ENCODE results near the gene EIF1B. TPM values are rescaled to one million over a fixed set of nuclear protein-coding genes. Genes with fewer than 3 reads are reported as not detected.

Gene EIF1B
- total and polyA plus RNA-seq, 2 of the 13 experiments (the other 11 are each of a cell fraction or from before 2014, with no cell fraction given): 12.7 to 29.1 TPM

DNA sequence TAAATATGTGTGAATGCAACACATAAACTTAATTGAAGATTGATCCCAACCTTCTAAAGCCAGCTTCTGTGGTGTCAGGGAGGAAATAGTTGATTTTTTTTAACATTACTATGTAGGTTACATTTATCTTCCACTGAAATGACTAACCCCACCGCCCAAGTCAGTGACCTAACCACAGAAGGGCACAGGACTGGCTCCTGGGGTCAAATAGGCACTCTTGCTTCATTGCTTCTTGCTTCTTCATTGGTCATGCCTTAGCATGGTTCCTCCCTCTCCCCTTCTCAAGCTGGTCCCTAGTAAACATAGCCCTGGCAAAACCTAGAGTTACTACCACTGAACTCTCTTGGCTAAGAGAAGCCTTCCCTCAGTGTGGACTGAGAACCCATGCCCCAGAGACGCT, 12.3 kb downstream of the EIF1B start (continued):
- TF ChIP-seq, protein P1, sequence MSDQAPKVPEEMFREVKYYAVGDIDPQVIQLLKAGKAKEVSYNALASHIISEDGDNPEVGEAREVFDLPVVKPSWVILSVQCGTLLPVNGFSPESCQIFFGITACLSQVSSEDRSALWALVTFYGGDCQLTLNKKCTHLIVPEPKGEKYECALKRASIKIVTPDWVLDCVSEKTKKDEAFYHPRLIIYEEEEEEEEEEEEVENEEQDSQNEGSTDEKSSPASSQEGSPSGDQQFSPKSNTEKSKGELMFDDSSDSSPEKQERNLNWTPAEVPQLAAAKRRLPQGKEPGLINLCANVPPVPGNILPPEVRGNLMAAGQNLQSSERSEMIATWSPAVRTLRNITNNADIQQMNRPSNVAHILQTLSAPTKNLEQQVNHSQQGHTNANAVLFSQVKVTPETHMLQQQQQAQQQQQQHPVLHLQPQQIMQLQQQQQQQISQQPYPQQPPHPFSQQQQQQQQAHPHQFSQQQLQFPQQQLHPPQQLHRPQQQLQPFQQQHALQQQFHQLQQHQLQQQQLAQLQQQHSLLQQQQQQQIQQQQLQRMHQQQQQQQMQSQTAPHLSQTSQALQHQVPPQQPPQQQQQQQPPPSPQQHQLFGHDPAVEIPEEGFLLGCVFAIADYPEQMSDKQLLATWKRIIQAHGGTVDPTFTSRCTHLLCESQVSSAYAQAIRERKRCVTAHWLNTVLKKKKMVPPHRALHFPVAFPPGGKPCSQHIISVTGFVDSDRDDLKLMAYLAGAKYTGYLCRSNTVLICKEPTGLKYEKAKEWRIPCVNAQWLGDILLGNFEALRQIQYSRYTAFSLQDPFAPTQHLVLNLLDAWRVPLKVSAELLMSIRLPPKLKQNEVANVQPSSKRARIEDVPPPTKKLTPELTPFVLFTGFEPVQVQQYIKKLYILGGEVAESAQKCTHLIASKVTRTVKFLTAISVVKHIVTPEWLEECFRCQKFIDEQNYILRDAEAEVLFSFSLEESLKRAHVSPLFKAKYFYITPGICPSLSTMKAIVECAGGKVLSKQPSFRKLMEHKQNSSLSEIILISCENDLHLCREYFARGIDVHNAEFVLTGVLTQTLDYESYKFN (CRISPR knock-in tag; conservative IDR thresholded peaks at IDR 0.05): no peak
- TF ChIP-seq, protein P2, sequence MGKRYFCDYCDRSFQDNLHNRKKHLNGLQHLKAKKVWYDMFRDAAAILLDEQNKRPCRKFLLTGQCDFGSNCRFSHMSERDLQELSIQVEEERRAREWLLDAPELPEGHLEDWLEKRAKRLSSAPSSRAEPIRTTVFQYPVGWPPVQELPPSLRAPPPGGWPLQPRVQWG (CRISPR knock-in tag; IDR thresholded peaks at IDR 0.05; ENCODE audit: borderline replicate concordance, low read depth): no peak
- no peak for TF ChIP-seq ZNF431 (CRISPR knock-in tag; IDR thresholded peaks at IDR 0.05; ENCODE audit: borderline replicate concordance, low read depth)
- TF ChIP-seq, protein P3, sequence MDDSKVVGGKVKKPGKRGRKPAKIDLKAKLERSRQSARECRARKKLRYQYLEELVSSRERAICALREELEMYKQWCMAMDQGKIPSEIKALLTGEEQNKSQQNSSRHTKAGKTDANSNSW (CRISPR knock-in tag; IDR thresholded peaks at IDR 0.05; ENCODE audit: borderline replicate concordance): no peak
- TF ChIP-seq ZNF354B (CRISPR knock-in tag; IDR thresholded peaks at IDR 0.05): no peak
- TF ChIP-seq IKZF4 (CRISPR knock-in tag; IDR thresholded peaks at IDR 0.05; ENCODE audit: borderline replicate concordance, low read depth, not compliant biosample characterization): no peak
- no peak for TF ChIP-seq RFXANK (CRISPR knock-in tag; IDR thresholded peaks at IDR 0.05)

DNA sequence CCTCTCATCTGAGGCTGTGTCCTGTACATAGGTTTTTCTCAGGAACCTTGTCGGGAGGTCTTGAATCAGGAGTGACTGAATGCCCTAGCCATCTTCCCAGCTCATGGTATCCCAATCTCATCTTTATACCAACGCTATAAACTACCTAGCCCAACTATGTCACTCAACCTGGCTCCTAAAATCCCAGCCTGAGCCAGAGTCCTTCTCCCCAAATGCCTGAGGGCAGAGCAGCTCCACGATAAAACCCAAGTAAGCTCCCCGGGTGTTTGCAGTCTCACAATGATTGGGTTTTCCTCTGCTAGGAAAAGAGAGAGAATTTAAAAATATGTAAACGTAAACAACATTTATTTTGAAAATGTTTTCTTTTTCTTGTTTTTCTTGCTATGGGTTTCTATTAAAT, 14.4 kb downstream of the EIF1B start:
- H3K4me3 ChIP-seq (replicated peaks in 1 of 3; ENCODE audit: insufficient read depth in 1 of 3, low read depth in 2 of 3, low read length in 3 of 3): no peak overlapping the region
- H3K9ac ChIP-seq (ENCODE audit: insufficient read depth, low read depth, low read length): no peak overlapping the region
- H3K27me3 ChIP-seq (ENCODE audit: control insufficient read depth in 1 of 2, insufficient read depth in 2 of 2, low read length in 2 of 2): no peaks in the 10 kb centered on the region; a peak in 1 of 5 replicates
- intact Hi-C loops (cut with micrococcal nuclease; ENCODE audit: unreplicated experiment): no loop called here
- no peak overlapping the region for H3K4me2 ChIP-seq (ENCODE audit: low read depth, low read length)
- ChIA-PET CTCF (ENCODE audit: low intra/inter-chr PET ratio, low total read pairs) (no interaction called here), POLR2A (no interaction called here)
- no peaks in the 10 kb centered on the region for H3K79me2 ChIP-seq (ENCODE audit: insufficient read depth, low read length)
- no TSS peak for BruUV-seq (replicated peaks)
- DNase-seq (ENCODE audit: low spot score) (no peak), FAIRE-seq (no peak), ATAC-seq (no peak)
- 18% methylated on average over 5 of the region's 5 CpGs for WGBS (ENCODE audit: low lambda C conversion rate)
- TF ChIP-seq, protein P4, sequence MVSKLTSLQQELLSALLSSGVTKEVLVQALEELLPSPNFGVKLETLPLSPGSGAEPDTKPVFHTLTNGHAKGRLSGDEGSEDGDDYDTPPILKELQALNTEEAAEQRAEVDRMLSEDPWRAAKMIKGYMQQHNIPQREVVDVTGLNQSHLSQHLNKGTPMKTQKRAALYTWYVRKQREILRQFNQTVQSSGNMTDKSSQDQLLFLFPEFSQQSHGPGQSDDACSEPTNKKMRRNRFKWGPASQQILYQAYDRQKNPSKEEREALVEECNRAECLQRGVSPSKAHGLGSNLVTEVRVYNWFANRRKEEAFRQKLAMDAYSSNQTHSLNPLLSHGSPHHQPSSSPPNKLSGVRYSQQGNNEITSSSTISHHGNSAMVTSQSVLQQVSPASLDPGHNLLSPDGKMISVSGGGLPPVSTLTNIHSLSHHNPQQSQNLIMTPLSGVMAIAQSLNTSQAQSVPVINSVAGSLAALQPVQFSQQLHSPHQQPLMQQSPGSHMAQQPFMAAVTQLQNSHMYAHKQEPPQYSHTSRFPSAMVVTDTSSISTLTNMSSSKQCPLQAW (CRISPR knock-in tag; IDR thresholded peaks at IDR 0.05): no peak
- TF ChIP-seq ZNF746 (CRISPR knock-in tag; IDR thresholded peaks at IDR 0.05): no peak
- peaks cover 4% of the 10 kb centered on the region; the same call in 1 of the 2 replicates for H3K4me1 ChIP-seq (ENCODE audit: insufficient read depth, low read length)
- H3K36me3 ChIP-seq (replicated peaks in 1 of 2; ENCODE audit: control insufficient read depth in 1 of 2, insufficient read depth in 2 of 2, low read length in 2 of 2): no peaks in the 10 kb centered on the region
- in situ Hi-C loops (cut with HindIII; ENCODE audit: extremely low pct_ligation_motif_present, low pct_unique_long_range_greater_than_20kb): loop anchor here (10.0 kb wide), 1 partner anchor 1551 kb away; no protein-coding TSS in a partner anchor
- no peak overlapping the region for H2AFZ ChIP-seq (ENCODE audit: low read length)
- no peaks in the 10 kb centered on the region for H3K9me3 ChIP-seq (ENCODE audit: low read length)
- H3K27ac ChIP-seq (ENCODE audit: extremely low read length, insufficient read depth, low read length): no peak overlapping the region
- H4K20me1 ChIP-seq (ENCODE audit: insufficient read depth, low read length): no peaks in the 10 kb centered on the region

All from HepG2 (cell line).